Activated naive CD4-positive, alpha-beta T cell treated with anti-CD3 and anti-CD28 coated beads, Interleukin-2, amount 50 U/mL, for 16 hours (primary cell): ENCODE results near the gene SHLD2.
"Not testable (repeated sequence)": the region's sequence is repeated elsewhere in the genome, so short reads cannot be mapped to it uniquely, and the experiment has no call there.

Experiments used
- DNase-seq: peaks from one replicate; pipeline ENCODE4 v3.0.0-alpha.2; 2020

SHLD2 gene

DNA sequence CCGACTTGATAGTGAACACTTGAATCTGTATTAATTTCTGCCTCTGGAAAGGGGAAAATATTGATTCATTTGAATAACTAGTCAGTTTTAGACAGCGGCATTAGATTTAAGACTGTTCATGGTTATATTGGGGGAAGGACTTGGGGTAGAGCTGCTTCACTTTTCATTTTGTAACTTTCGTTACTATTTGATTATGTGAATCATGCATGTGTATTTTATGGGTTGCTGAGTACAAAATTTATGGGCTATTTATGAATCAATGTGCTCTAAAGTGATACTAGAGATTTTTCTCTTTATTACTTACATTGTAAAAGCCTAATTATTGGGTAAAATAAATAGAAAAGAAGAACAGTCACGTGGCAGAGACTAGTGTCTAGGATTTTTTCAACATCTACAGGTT, 5.3 kb upstream of the SHLD2 start:
- DNase-seq = no peak

DNA sequence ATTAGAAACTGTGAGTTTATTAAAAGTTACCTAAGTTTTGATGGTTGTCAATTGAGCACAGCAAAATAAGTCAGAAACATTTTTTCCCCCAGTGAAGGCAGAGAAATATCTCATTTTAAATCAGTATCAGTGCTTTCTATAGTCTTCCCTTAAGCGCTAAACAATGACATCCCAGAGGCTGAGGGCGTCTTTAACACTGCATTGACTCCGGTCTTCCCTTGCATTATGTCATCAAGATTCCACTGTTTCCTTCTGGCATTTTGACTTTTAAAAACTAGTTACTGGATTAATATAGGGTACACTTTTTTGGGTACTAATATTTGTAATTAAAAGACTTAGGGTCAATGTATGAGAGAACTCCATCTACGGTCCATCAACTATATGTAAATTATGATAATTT, 4.2 kb upstream of the SHLD2 start:
- no peak for DNase-seq

DNA sequence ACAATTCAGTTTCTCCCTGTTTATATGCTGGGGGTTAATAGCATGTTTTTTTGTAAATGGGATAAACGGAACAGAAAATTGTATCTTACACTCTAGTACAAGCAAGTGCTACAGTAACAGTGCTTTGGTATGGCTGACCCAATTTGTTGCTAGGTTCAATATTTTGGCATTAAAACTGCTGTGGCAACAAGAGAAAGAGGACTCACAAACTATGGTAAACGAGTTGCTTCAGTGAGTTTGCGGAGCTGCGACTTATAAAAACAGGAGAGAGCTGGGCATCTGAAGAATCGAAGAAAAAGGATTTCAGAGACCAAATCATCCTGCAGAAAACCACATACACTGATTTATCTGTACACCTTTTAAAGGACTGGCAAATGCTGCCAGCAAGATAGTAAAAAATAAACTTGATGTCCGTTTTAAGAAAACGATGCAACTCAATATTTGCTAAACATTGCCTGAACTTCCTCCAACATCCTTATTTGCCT, 2.6 kb upstream of the SHLD2 start:
- no peak for DNase-seq

DNA sequence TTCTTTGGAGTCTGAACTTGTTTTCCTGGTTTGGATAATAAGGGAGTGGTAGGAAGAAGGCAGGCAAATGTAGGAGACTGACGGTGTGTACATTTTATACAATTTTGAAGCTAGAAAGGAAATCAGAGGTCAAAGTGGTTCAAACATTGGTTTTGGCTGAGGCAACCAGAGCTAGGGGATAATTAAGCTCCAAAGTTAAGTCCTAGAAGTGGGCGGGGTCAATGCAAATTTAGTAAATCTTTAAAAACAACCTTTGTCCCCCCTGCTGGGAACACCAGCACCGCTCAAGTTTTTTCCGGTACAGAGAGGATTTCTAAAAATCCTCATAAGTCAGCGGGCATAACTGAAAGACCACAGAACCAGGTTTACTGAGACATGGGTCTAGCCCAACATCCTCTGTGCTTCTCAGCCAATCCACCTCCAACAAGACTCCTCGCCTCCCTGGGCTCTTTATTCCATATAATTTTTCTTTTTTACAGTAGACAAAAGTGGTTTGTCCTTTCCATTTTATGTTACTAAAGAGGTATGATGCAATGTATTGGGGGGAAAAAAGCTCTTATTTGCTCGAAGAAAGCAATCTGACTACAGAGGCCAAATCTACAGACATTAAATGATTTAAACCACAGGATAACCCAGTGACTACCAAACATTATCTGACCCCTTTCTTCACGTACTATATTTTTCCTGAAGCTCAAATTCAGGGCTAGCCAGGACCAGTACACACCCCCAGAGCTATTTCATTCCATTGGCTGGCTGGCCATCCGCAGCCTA, 2.0 kb upstream of the SHLD2 start:
- no peak for DNase-seq

DNA sequence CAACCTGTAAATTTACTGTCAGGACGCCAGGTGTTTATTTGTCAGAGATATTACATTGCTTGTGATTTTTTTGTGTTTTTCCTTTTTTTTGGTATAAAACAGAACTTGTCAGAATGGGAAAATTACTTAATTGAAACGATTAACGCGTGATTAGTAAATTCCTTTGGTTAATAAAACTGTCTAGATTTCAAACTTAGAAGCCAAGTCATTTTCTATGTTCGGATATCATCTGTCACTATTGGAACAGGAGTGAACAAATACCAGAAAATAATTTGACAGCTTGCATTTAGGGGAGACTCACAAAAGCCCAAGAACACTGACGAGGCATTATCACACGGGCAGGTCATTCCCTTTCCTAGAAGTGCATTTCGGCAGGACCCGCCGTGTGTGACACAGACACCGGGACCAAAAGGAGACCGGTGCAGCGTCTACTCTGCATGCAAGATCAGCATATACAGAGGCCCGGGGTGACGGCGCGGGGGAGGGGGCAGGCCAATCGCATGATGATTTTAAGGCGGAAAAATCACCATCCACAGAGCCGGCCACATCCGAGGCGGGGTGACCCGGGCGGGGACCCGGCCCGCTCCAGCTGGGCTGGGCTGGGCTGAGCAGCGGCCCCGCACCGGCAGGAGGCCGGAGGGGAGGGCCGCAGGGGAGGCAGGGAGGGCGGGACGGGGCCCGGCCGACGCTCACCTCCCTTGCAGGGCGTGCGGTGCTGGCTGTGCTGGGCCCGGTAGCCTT, 1.2 kb upstream of the SHLD2 start:
- DNase-seq = peak; percentile 70

DNA sequence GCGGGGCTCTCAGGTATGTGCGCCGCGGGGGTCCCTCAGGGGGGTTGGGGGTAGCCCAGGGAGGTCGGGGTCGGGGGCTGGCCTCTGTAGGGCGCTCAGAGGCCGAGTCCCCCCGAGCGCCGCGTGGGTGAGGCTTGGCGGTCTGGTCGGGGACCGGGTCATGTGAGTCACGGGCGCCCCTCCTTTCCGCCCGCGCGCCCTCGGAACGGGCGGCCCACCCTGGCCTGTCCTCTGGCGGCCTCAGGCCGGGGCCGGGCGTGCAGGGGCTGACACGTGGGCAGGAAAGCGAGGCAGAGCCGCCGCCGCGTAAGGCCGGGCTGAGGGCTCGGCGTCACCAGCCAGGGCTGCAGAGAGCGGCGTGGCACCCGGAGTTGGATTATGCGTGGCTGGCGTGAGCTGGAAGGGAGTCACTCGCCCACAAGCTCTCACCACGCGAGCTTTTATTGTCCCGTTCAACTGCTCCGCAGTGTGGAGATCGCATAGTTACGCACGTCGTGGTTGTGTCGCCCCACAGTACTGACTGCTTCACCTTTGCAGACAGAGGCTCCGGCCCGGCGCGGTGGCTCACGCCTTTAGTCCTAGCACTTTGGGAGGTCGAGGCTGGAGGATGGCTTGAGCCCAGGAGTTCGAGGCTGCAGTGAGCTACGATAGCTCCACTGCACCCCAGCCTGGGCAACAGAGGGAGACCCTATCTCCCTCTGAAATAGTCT, 385 bp downstream of the SHLD2 start:
- DNase-seq = peak; percentile 75

DNA sequence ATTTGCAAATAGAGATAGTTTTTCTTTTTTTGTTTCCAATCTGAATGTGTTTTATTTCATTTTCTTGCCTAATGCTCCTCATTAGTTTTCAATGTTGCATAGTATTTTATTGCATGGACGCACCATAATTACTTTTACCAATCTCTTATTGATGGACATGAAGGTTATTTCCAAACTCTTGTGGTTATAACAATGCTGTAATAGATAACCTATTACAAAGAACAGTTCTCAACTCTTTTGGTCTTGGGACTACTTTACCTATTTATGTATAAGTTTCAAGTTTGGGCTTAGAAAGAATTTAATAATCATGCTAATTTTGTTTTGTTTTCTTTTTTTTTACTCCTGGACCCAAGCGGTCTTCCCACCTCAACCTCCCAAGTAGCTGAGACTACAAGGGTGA, 7.0 kb downstream of the SHLD2 start:
- DNase-seq = no peak

DNA sequence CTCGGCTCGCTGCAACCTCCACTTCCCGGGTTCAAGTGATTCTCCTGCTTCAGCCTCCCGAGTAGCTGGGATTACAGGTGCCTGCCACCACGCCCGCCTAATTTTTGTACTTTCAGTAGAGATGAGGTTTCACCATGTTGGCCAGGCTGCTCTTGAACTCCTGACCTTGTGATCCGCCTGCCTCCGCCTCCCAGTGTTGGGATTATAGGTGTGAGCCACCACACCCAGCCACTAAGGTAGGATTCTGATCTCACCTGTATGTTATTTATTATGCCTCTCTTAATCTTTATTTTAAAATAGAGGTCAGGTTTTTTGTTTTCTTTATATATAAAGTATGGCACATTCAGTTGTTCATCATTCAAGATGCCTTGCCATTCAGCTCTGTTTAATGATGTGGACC, 9.7 kb downstream of the SHLD2 start:
- not testable (repeated sequence) for DNase-seq

DNA sequence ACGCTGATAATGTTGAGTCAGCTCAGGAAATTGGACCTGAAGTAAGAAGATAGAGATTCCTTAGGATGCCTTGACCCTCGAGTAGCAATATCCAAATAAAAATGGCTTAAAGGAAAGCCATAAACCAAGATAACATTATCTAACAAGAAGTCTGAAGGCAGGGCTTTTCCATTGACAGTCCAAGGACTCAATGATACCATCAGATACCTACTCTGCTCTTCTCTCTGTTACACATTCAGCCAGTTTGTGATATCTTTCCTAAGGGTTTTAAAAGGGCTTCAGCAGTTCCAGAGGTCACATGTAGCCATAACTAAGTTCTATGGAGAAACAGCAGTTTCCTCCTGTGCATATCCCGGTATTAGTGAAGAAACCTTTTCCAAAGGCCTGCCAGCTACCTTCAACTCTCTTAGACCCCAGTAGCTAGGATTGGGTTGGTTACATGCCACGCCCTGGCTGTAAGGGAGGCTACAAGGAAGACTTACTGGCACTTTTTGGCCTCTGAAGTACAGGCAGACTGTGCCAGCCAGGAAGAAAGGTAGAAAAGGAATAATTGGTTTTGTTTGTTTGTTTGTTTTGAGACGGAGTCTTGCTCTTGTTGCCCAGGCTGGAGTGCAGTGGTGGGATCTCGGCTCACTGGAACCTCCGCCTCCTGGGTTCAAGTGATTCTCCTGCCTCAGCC, 10.6 kb downstream of the SHLD2 start:
- no peak for DNase-seq

DNA sequence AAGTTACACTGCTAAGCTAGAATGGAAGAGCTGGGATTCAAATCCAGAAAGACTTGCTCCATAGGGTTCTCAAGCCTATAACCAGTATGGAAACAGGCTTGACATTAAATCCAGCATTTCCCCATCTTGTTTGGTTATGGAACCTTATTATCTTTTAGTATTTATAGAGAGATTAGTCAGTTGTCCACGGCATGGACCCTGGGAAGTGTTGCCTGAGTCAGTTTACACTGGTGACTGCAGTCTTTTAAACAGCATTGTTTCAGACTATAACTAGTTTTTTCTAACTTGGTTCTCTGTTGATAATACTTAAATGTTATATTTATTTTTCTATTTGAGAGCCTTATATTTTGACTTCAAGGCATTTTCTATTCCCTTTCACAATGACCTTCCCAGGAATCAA, 23.1 kb downstream of the SHLD2 start:
- DNase-seq = not testable (repeated sequence)

DNA sequence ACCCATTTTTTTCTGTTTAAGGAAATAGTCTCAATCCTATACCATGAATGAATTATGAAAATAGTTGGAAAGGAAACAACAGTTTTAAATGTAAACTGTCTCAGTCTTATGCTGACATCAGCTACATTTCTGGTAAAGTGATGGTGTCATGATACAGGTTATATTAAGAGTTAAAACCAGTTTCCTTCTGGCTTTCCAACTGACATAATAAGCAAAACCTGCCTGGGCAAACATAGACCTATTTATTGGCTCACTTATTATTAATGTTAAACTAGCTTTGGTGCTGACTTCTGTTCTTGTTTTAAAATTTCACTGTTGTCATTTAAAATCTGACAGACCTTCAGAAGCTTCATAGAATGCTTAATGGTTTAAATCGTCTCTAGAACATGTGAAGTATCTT, 24.0 kb downstream of the SHLD2 start:
- DNase-seq = not testable (repeated sequence)

DNA sequence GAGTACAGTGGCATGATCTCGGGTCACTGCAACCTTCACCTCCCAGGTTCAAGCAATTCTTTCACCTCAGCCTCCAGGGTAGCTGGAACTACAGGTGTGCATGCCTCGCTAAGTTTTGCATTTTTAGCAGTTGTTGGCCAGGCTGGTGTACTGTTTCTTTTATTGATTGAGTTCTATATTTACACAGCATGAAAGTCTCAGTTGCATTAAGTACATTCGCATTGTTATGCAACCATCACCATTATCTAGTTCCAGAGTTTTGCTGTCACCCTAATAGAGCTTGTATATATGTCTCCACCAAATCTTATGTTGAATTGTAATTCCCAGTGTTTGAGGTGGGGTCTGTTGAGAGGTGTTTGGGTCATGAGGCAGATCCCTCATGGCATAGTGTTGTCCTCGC, 28.3 kb downstream of the SHLD2 start:
- not testable (repeated sequence) for DNase-seq

DNA sequence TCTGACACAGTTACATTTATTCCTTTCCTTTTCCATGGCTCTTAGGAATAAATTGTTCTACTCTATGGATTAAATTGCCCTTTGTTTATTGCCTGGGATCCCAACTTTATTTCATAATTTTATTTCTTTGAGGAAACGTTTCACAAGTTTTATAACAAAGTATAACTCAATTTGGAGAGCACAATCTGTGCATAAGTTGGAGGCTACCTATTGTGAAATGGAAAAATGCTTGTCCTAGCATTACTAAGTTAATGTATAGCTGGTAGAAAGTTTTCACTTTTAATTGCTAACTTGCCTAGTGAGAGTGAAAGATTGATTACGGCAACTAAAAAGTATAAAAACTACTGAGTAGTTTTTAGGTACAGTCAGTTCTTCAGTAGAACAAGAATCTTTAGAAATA, 32.0 kb downstream of the SHLD2 start:
- not testable (repeated sequence) for DNase-seq

DNA sequence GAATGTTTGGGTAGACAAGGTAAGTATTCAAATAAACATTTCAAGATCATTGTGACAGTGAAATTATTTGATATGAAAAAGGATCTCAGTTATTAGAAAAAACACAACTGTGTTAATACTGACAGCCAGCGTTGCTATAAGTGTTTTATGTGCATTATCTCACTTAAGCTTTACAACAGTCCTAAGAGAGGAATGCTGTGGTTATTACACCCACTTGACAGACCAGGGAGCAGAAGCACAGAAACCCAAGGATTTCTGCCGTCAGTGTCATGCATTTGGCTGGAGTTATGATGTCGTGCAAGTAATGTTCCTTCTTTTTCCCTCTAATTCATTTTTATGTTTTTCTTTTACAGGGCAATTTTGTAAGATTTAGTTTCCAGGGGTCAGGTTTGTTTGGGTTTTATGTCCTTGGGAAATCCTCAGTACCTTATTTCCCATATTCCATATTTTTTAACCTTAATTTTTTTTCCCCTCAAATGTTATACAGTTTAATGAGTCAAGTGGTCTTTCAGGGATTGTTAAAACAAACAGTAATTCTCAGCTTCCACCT, 32.7 kb downstream of the SHLD2 start:
- DNase-seq = not testable (repeated sequence)

DNA sequence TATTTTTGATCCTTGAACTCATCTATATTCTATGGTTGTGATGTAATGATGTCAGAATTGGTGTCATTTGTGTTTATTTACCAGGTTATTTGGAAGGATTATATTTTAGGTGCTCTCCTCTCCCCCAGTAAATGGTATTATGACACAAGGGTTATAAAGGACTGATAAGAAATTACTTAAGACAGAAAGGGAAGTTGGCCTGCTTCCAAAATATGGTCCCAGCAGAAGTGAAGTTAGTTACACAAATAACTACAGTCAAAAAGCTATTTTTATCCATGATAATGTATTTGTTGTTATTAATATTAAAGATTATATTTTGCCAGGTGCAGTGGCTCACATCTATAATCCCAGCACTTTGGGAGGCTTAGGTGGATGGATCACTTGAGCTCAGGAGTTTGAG, 37.2 kb downstream of the SHLD2 start:
- not testable (repeated sequence) for DNase-seq

DNA sequence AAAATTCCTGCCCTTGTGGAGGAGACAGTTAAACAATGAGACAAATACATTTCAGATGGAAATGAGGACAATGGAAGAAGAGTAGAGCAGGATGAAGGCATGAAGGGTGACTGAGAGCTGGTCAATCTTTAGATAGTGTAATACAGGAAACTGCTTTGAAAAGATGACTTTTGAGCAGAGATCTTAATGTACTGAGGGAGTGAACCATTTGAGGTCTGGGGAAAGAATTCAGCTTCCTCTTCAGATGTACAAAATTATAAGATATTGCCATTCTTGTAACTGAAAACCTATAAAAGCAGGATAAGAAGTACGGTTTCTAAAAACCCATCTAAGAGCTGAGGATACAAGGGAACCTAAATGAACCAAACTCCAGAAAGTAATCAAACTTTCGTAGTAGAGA, 38.9 kb downstream of the SHLD2 start:
- DNase-seq = not testable (repeated sequence)

DNA sequence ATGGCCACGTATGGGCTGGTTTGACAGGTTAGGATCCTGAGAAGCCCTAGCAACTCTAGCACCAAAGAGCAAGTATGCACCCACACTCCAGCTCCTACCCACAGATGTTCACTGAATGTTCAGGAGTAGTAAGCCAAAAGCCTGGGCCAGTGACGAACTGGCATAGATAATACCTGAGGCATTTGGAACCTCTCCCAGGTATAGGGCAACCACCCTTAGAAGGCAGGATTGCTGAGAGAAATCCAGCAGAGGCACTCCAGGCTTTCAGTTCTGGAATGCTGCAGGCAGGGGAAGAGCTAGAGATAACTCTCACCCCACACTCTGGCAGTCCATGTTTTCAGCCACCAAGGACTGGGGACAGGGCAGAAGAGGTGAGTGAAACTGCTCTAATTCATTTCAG, 39.4 kb downstream of the SHLD2 start:
- DNase-seq = not testable (repeated sequence)

DNA sequence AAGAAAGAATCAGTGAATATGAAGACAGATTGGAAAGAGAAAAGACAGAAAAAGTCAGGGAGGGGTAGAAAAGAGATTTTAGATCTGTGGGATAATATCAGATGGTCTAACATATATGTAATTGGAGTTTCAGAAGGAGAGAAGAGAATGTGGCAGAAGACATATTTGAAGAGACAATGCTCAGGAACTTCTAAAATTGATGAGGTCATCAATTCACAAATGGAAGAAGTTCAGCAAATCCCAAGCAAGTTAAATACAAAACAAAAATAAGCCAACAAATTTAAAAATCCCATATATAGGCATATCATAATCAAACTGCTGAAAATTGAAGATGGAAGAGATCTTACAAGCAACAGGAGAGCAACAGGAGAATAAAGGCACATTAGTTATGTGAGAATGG, 42.5 kb downstream of the SHLD2 start:
- DNase-seq = not testable (repeated sequence)

DNA sequence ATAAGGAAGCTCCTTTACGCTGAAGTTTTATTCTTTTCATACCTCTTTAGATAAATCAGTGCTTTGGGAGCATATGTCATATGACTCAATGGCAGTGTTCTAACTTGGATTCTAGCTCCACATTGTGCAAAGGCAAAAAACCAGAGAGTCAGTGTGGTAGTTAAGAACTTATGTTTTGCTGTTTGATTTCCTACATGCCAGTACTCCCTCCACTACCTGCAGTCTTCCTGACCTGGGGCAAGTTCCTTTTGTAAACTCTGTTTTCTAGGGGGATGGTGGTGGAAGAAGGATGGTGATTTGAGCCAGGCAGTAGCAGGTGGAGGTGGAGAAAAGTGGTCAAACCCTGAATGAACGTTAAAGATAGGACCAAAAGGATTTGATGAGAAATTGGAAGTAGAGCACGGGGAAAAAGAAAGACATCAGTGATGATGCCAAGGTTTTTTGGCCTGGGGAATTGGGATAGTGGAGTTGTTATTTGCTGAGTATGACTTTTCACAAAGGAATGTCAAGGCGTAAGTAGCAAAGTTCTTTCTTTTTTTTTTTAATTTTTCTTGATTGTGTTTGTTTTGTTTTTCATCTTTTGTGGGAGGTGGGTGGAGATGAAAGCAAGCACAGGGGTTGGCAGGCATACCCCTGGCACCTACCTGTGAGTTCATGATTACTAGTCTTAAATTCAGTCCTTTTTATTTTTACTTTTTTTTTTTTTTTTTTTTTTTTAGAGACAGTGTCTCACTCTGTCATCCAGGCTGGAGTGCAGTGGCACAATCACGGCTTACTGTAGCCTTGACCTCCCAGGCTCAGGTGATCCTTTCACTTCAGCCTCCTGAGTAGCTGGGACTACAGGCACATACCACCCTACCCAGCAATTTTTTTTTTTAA, 47.5 kb downstream of the SHLD2 start:
- not testable (repeated sequence) for DNase-seq

DNA sequence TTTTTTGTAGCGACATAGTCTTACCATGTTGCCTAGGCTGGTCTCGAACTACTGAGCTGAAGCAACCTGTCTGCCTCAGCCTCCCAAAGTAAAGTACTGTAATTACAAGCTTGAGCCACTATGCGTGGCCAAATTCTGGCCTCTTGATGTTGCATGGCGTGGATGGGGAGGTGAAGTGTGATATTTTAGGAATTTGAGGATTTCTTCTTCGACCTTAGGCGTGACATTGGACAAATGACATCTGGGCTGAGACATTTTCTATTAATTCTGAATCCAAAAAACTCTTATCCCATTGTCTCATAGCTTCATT, 48.1 kb downstream of the SHLD2 start:
- not testable (repeated sequence) for DNase-seq

DNA sequence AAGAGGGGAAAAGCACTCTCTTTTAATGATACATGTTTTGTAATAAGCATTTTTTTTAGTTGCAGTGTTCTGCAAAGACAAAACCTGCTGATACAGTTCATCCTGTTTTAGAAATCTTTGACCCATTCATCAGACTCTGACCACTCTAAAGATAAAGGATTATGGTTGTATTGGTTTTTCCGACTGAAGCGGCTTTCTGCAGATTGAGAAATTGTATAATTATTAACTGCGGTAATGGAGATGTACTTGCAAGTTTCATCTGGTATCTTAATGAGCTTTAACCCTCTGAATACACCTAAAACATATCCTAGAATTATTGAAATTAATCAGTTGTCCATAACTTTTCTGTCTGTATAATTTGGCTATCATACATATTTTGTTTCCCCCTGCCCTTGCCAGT, 50.6 kb downstream of the SHLD2 start:
- DNase-seq = not testable (repeated sequence)
